HCT116 (cell line): ENCODE measurements around the gene UPK3A. TPM values are rescaled to one million over a fixed set of nuclear protein-coding genes. Genes with fewer than 3 reads are reported as not detected.
"Not testable (repeated sequence)": the region's sequence is repeated elsewhere in the genome, so short reads cannot be mapped to it uniquely, and the experiment has no call there.

ENCODE experiments used
- ATAC-seq: fragments of 200-7000 bp; cut with Tn5 transposase; 2 replicates; pipeline ENCODE4 v1.9.1; 2020; ENCODE audit warnings: mild to moderate bottlenecking, moderate library complexity
- BruUV-seq: library from RNA; stranded (reverse); fragments of 400-500 nt; replicated peaks from 2 replicates; lab custom pipeline; 2021; lab: Mats Ljungman, UMichigan
- CTCF ChIA-PET: fragments of 300-600 bp; sonication (Branson Sonifier 250); formaldehyde crosslinking; loops from one replicate; lab custom pipeline; 2021; ENCODE audit warnings: antibody characterized with exemption; lab: Charles Lee
- POLR2A ChIA-PET: fragments of 300-600, 350-600 bp; sonication (Branson Sonifier 250); formaldehyde crosslinking; loops from one replicate; lab custom pipeline; 2021; ENCODE audit warnings: antibody characterized with exemption; lab: Charles Lee
- RAD21 ChIA-PET, 2 experiments: fragments of 300-600 bp; sonication (Branson Sonifier 250); formaldehyde crosslinking; loops; one replicate each; lab custom pipeline; 2023; ENCODE audit warnings: low total read pairs in 2 of 2; ENCODE audit not compliant: uncharacterized antibody in 2 of 2, unreplicated experiment in 2 of 2, low non-redundant PET in 1 of 2; lab: Charles Lee
- DNase-seq: peaks from one replicate; pipeline ENCODE4 v3.0.0-alpha.2; 2010; ENCODE audit warnings: low read depth, low spot score
- H2AFZ ChIP-seq: fragments of 200-600 bp; shearing (Covaris generic), sonication (generic); 2 replicates; pipeline ENCODE4 v1.6.1; 2017; ENCODE audit warnings: low read depth, mixed run types, mixed read lengths, antibody characterized with exemption, low read length; ENCODE audit not compliant: poor library complexity, severe bottlenecking
- H3K27ac ChIP-seq: 2 replicates; pipeline ENCODE4 v1.5.1; 2012; ENCODE audit warnings: low read depth, low read length
- H3K27me3 ChIP-seq: fragments of 200-600 bp; sonication (generic); 2 replicates; pipeline ENCODE4 v1.6.1; 2016; ENCODE audit warnings: mixed run types, low read length, mixed read lengths; ENCODE audit not compliant: insufficient read depth
- H3K36me3 ChIP-seq, 2 experiments: fragments of 200-500 bp in 1 of 2; fragments of 200-600 bp in 1 of 2; sonication (Bioruptor generic) in 1 of 2; sonication (generic) in 1 of 2; 2 replicates each; pipeline versions ENCODE4 v1.5.1 to v1.6.1; 2014 to 2016; ENCODE audit warnings: low read length in 2 of 2, inconsistent platforms in 1 of 2, mixed read lengths in 1 of 2, mixed run types in 1 of 2; ENCODE audit not compliant: insufficient read depth in 2 of 2, control insufficient read depth in 1 of 2
- H3K4me1 ChIP-seq, 2 experiments: fragments of 200-600 bp in 1 of 2; sonication (generic) in 1 of 2; 2 replicates each; pipeline versions ENCODE4 v1.5.1 to v1.6.1; 2012 to 2017; ENCODE audit warnings: low read length in 2 of 2, inconsistent platforms in 1 of 2, mild to moderate bottlenecking in 1 of 2, mixed read lengths in 1 of 2, mixed run types in 1 of 2, moderate library complexity in 1 of 2; ENCODE audit not compliant: insufficient read depth in 2 of 2, control insufficient read depth in 1 of 2
- H3K4me2 ChIP-seq: fragments of 200-600 bp; sonication (generic); 2 replicates; pipeline ENCODE4 v1.6.1; 2017; ENCODE audit warnings: mixed run types, low read length, mixed read lengths
- H3K4me3 ChIP-seq, 2 experiments: fragments of 200-600 bp in 1 of 2; sonication (generic) in 1 of 2; replicated peaks in 1 of 2; 2 replicates each; pipeline ENCODE4 v1.5.1; 2011 to 2016; ENCODE audit warnings: low read length in 2 of 2, control low read depth in 1 of 2, low read depth in 1 of 2, mild to moderate bottlenecking in 1 of 2, mixed read lengths in 1 of 2, mixed run types in 1 of 2
- H3K79me2 ChIP-seq: fragments of 200-600 bp; sonication (generic); 2 replicates; pipeline ENCODE4 v1.6.1; 2017; ENCODE audit warnings: mild to moderate bottlenecking, mixed run types, low read length, moderate library complexity, mixed read lengths; ENCODE audit not compliant: insufficient read depth
- H3K9ac ChIP-seq: fragments of 200-600 bp; sonication (generic); 2 replicates; pipeline ENCODE4 v1.6.1; 2016; ENCODE audit warnings: low read length, mixed read lengths
- H3K9me2 ChIP-seq: fragments of 200-600 bp; sonication (generic), shearing (Covaris generic); 2 replicates; pipeline ENCODE4 v1.6.1; 2017; ENCODE audit warnings: mixed run types, mild to moderate bottlenecking, moderate library complexity; ENCODE audit not compliant: insufficient read depth
- H3K9me3 ChIP-seq, 2 experiments: fragments of 200-500 bp in 1 of 2; fragments of 200-600 bp in 1 of 2; sonication (Bioruptor generic) in 1 of 2; sonication (generic) in 1 of 2; 2 replicates each; pipeline ENCODE4 v1.6.1; 2014 to 2017; ENCODE audit warnings: low read length in 2 of 2, mixed read lengths in 2 of 2, inconsistent platforms in 1 of 2, low read depth in 1 of 2, mild to moderate bottlenecking in 1 of 2, mixed run types in 1 of 2, moderate library complexity in 1 of 2; ENCODE audit not compliant: control insufficient read depth in 1 of 2, insufficient read depth in 1 of 2
- H4K20me1 ChIP-seq: fragments of 200-600 bp; sonication (generic), shearing (Covaris generic); 2 replicates; pipeline ENCODE4 v1.6.1; 2017; ENCODE audit warnings: mixed run types, mild to moderate bottlenecking, moderate library complexity; ENCODE audit not compliant: insufficient read depth
- CBX3 ChIP-seq: IDR thresholded peaks from 2 replicates; pipeline ENCODE4 v1.6.1; 2012; ENCODE audit warnings: low read depth
- CEBPB ChIP-seq: IDR thresholded peaks from 2 replicates; pipeline ENCODE4 v1.6.1; 2012; ENCODE audit warnings: low read depth
- EGR1 ChIP-seq: IDR thresholded peaks from 2 replicates; pipeline ENCODE4 v1.6.1; 2012; ENCODE audit warnings: low read depth
- EZH2 ChIP-seq: fragments of 200-600 bp; sonication (generic); IDR thresholded peaks from 2 replicates; pipeline ENCODE4 v1.6.1; 2017; ENCODE audit warnings: antibody characterized with exemption, mixed run types
- JUND ChIP-seq: IDR thresholded peaks from 2 replicates; pipeline ENCODE4 v1.6.1; 2012
- RAD21 ChIP-seq: IDR thresholded peaks from 2 replicates; pipeline ENCODE4 v1.6.1; 2012; ENCODE audit warnings: low read depth, mild to moderate bottlenecking
- SIN3A ChIP-seq: IDR thresholded peaks from 2 replicates; pipeline ENCODE4 v1.6.1; 2012; ENCODE audit warnings: low read depth
- SRF ChIP-seq: IDR thresholded peaks from 2 replicates; pipeline ENCODE4 v1.6.1; 2012; ENCODE audit warnings: low read depth
- ZNF274 ChIP-seq: fragments of 200-500 bp; sonication (Bioruptor generic); IDR thresholded peaks from 2 replicates; pipeline ENCODE4 v1.6.1; 2014; ENCODE audit warnings: mild to moderate bottlenecking, low read depth, low read length, inconsistent platforms
- intact Hi-C: fragments of 100-400 bp; cut with micrococcal nuclease; formaldehyde crosslinking; loops from 2 replicates; pipeline ENCODE4 v1.10.0; 2022
- total RNA-seq: library from RNA; stranded (reverse); gene quantifications from one replicate; pipeline ENCODE4 v1.2.1, GENCODE V29; 2021; ENCODE audit not compliant: unreplicated experiment
- TF ChIP-seq, protein P1 (sequence below): IDR thresholded peaks from 2 replicates; pipeline ENCODE4 v1.6.1; 2012; ENCODE audit warnings: low read depth
- TF ChIP-seq, protein P2 (sequence below): IDR thresholded peaks from 2 replicates; pipeline ENCODE4 v1.6.1; 2012
- TF ChIP-seq, protein P3 (sequence below): IDR thresholded peaks from 2 replicates; pipeline ENCODE4 v1.6.1; 2011; ENCODE audit warnings: mild to moderate bottlenecking, low read length, moderate library complexity; ENCODE audit not compliant: insufficient replicate concordance; ENCODE audit errors: extremely low read depth
- TF ChIP-seq, protein P4 (sequence below): IDR thresholded peaks from 2 replicates; pipeline ENCODE4 v1.6.1; 2012

UPK3A gene
- total RNA-seq, 1 experiment from 2014 or later, result not detected

DNA sequence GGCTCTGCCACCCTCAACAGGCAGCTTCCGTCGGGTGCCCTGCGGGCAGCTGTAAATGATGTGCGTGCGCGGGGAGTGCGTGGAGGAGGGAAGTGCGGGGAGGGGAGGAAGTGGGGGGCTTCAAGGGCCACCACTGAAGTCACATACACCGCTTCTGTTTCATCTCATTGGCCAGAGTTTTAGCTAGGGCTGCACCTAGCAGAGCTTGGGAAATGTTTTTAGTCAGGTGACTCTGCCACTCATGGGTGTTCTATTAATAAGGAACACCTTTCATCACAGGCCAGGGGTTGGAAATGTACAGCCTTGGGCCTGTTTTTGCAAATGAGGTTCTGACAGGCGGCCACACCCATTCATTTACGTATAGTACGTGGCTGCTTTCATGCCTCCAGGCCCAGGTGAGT lies 39.6 kb downstream of the UPK3A start:
- Histone ChIP-seq H3K4me3 (no peak overlapping the region), H3K9ac (no peak overlapping the region), H4K20me1 (no peaks in the 10 kb centered on the region; the same call in 1 of the 2 replicates), H3K4me2 (no peak overlapping the region), H3K79me2 (peaks cover 52% of the 10 kb centered on the region), H3K27me3 (no peaks in the 10 kb centered on the region), H3K36me3 (peaks cover 24 to 26% of the 10 kb centered on the region in 2 experiments; a peak in 3 of 4 replicates), H3K4me1 (no peaks in the 10 kb centered on the region), H3K9me2 (no peaks in the 10 kb centered on the region), H3K27ac (no peak overlapping the region)
- intact Hi-C loops, result no loop called here
- ChIA-PET POLR2A (no interaction called here), CTCF (no interaction called here)
- no peak for DNase-seq
- no TSS peak for BruUV-seq
- no peak for ATAC-seq
- TF ChIP-seq CEBPB, result no peak
- no peak for TF ChIP-seq RAD21
- TF ChIP-seq, protein P1, sequence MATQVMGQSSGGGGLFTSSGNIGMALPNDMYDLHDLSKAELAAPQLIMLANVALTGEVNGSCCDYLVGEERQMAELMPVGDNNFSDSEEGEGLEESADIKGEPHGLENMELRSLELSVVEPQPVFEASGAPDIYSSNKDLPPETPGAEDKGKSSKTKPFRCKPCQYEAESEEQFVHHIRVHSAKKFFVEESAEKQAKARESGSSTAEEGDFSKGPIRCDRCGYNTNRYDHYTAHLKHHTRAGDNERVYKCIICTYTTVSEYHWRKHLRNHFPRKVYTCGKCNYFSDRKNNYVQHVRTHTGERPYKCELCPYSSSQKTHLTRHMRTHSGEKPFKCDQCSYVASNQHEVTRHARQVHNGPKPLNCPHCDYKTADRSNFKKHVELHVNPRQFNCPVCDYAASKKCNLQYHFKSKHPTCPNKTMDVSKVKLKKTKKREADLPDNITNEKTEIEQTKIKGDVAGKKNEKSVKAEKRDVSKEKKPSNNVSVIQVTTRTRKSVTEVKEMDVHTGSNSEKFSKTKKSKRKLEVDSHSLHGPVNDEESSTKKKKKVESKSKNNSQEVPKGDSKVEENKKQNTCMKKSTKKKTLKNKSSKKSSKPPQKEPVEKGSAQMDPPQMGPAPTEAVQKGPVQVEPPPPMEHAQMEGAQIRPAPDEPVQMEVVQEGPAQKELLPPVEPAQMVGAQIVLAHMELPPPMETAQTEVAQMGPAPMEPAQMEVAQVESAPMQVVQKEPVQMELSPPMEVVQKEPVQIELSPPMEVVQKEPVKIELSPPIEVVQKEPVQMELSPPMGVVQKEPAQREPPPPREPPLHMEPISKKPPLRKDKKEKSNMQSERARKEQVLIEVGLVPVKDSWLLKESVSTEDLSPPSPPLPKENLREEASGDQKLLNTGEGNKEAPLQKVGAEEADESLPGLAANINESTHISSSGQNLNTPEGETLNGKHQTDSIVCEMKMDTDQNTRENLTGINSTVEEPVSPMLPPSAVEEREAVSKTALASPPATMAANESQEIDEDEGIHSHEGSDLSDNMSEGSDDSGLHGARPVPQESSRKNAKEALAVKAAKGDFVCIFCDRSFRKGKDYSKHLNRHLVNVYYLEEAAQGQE, result no peak
- no peak for TF ChIP-seq JUND
- TF ChIP-seq ZNF274, result no peak
- no peak for TF ChIP-seq CBX3
- no peak for TF ChIP-seq SRF
- no peak for TF ChIP-seq EGR1
- TF ChIP-seq, protein P2, sequence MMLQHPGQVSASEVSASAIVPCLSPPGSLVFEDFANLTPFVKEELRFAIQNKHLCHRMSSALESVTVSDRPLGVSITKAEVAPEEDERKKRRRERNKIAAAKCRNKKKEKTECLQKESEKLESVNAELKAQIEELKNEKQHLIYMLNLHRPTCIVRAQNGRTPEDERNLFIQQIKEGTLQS, result no peak
- TF ChIP-seq EZH2, result no peak
- TF ChIP-seq SIN3A, result no peak
- TF ChIP-seq, protein P3, sequence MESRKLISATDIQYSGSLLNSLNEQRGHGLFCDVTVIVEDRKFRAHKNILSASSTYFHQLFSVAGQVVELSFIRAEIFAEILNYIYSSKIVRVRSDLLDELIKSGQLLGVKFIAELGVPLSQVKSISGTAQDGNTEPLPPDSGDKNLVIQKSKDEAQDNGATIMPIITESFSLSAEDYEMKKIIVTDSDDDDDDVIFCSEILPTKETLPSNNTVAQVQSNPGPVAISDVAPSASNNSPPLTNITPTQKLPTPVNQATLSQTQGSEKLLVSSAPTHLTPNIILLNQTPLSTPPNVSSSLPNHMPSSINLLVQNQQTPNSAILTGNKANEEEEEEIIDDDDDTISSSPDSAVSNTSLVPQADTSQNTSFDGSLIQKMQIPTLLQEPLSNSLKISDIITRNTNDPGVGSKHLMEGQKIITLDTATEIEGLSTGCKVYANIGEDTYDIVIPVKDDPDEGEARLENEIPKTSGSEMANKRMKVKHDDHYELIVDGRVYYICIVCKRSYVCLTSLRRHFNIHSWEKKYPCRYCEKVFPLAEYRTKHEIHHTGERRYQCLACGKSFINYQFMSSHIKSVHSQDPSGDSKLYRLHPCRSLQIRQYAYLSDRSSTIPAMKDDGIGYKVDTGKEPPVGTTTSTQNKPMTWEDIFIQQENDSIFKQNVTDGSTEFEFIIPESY, result no peak
- TF ChIP-seq, protein P4, sequence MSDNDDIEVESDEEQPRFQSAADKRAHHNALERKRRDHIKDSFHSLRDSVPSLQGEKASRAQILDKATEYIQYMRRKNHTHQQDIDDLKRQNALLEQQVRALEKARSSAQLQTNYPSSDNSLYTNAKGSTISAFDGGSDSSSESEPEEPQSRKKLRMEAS, result no peak
- TF ChIP-seq, all 23 proteins: peak for 0
- H2AFZ ChIP-seq, result no peak overlapping the region
- RAD21 ChIA-PET, result no interaction called here
- H3K9me3 ChIP-seq, result no peaks in the 10 kb centered on the region

DNA sequence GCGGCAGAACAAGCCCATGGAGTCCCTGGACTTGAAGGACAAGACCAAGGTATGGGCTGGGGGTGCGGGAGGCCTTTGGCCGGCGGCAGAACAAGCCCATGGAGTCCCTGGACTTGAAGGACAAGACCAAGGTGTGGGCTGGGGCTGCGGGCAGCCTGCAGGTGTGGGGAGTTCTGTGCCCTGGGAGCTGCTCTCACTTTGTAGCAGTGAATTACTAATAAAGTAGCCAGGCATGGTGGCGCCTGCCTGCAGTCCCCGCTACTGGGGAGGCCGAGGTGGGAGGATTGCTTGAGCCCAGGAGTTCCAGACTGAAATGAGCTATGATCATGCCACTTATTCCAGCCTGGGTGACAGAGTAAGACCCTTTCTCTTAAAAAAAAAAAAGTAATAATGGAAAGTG lies 43.5 kb downstream of the UPK3A start:
- H3K9me3 ChIP-seq, H3K27me3 ChIP-seq, POLR2A ChIA-PET, DNase-seq, H3K27ac ChIP-seq, H3K4me3 ChIP-seq, H3K4me2 ChIP-seq, RAD21 ChIA-PET, H3K9me2 ChIP-seq, H4K20me1 ChIP-seq, BruUV-seq, H3K9ac ChIP-seq, intact Hi-C loops, ATAC-seq, CTCF ChIA-PET, H3K4me1 ChIP-seq, H2AFZ ChIP-seq: not testable (repeated sequence)
- Histone ChIP-seq H3K79me2 (peaks cover 17% of the 10 kb centered on the region; the same call in 1 of the 2 replicates), H3K36me3 (peaks cover 14 to 30% of the 10 kb centered on the region in 2 experiments; a peak in 3 of 4 replicates)
